ENCODE data around the gene SPRY1.

SPRY1 gene

GRCh38 chr4:123359449-123360315 lies 36.9 kb upstream of the SPRY1 start:
- Histone ChIP-seq H3K27me3 (replicated peaks in 2 of 5; ENCODE audit: control insufficient read depth in 4 of 5, insufficient read depth in 5 of 5, low read length in 4 of 5) (no peaks in the 10 kb centered on the region), H3K9me3 (ENCODE audit: control extremely low read depth in 1 of 5, control insufficient read depth in 4 of 5, insufficient read depth in 2 of 5, low read depth in 1 of 5, low read length in 4 of 5) (no peaks in the 10 kb centered on the region), H3K4me3 (ENCODE audit: control insufficient read depth in 1 of 7, extremely low read depth in 1 of 7, insufficient read depth in 4 of 7, low read depth in 2 of 7, low read length in 6 of 7) (no peak overlapping the region), H3K36me3 (ENCODE audit: control insufficient read depth in 4 of 4, insufficient read depth in 4 of 4, low read length in 3 of 4) (no peaks in the 10 kb centered on the region), H3K27ac (ENCODE audit: insufficient read depth in 1 of 2, low read depth in 1 of 2, low read length in 2 of 2, poor library complexity in 1 of 2, severe bottlenecking in 2 of 2) (no peak overlapping the region), H3K4me1 (ENCODE audit: control extremely low read depth in 1 of 4, control insufficient read depth in 4 of 4, insufficient read depth in 4 of 4, low read length in 3 of 4) (peaks cover 3 to 24% (median 10%) of the 10 kb centered on the region in 4 experiments)
- DNase-seq, result peak in 2 of 3 donors; percentile 72 to 88
- ChIA-PET CTCF (interaction anchor here (0.9 to 4.3 kb wide), 6 partner anchors 9 to 257 kb away, joined by 3 to 20 read pairs (median 5); no protein-coding TSS in a partner anchor), POLR2A (no interaction called here)
- WGBS (ENCODE audit: insufficient coverage), result 60% methylated on average over 4 of the region's 5 CpGs

GRCh38 chr4:123361195-123361861 lies 35.3 kb upstream of the SPRY1 start:
- Histone ChIP-seq H3K36me3 (ENCODE audit: control insufficient read depth in 4 of 4, insufficient read depth in 4 of 4, low read length in 3 of 4) (no peaks in the 10 kb centered on the region), H3K4me3 (ENCODE audit: control insufficient read depth in 1 of 7, extremely low read depth in 1 of 7, insufficient read depth in 4 of 7, low read depth in 2 of 7, low read length in 6 of 7) (no peak overlapping the region), H3K9me3 (ENCODE audit: control extremely low read depth in 1 of 5, control insufficient read depth in 4 of 5, insufficient read depth in 2 of 5, low read depth in 1 of 5, low read length in 4 of 5) (no peaks in the 10 kb centered on the region), H3K4me1 (ENCODE audit: control extremely low read depth in 1 of 4, control insufficient read depth in 4 of 4, insufficient read depth in 4 of 4, low read length in 3 of 4) (peaks cover 3 to 24% (median 10%) of the 10 kb centered on the region in 4 experiments), H3K27me3 (replicated peaks in 2 of 5; ENCODE audit: control insufficient read depth in 4 of 5, insufficient read depth in 5 of 5, low read length in 4 of 5) (no peaks in the 10 kb centered on the region), H3K27ac (ENCODE audit: insufficient read depth in 1 of 2, low read depth in 1 of 2, low read length in 2 of 2, poor library complexity in 1 of 2, severe bottlenecking in 2 of 2) (peak overlapping the region in 1 of 2 experiments; percentile 16)
- no CpG with 5 or more reads among the region's 2 CpGs for WGBS (ENCODE audit: insufficient coverage)
- DNase-seq, result peak; percentile 52 to 78 (median 77)
- CTCF ChIA-PET, result interaction anchor here (1.4 to 4.3 kb wide), 4 partner anchors 11 to 32 kb away, joined by 4 to 20 read pairs (median 8); no protein-coding TSS in a partner anchor
- POLR2A ChIA-PET, result no interaction called here

- ChIA-PET CTCF (interaction anchor here (1.4 to 3.8 kb wide), 2 partner anchors 10 to 27 kb away, joined by 4 to 9 read pairs; no protein-coding TSS in a partner anchor), POLR2A (no interaction called here)
- WGBS (ENCODE audit: insufficient coverage), result no CpG with 5 or more reads among the region's 1 CpG
- Histone ChIP-seq H3K27me3 (replicated peaks in 2 of 5; ENCODE audit: control insufficient read depth in 4 of 5, insufficient read depth in 5 of 5, low read length in 4 of 5) (no peaks in the 10 kb centered on the region), H3K36me3 (ENCODE audit: control insufficient read depth in 4 of 4, insufficient read depth in 4 of 4, low read length in 3 of 4) (no peaks in the 10 kb centered on the region), H3K27ac (ENCODE audit: insufficient read depth in 1 of 2, low read depth in 1 of 2, low read length in 2 of 2, poor library complexity in 1 of 2, severe bottlenecking in 2 of 2) (peak overlapping the region in 1 of 2 experiments; percentile 16), H3K4me1 (ENCODE audit: control extremely low read depth in 1 of 4, control insufficient read depth in 4 of 4, insufficient read depth in 4 of 4, low read length in 3 of 4) (peaks cover 3 to 24% (median 10%) of the 10 kb centered on the region in 4 experiments), H3K4me3 (ENCODE audit: control insufficient read depth in 1 of 7, extremely low read depth in 1 of 7, insufficient read depth in 4 of 7, low read depth in 2 of 7, low read length in 6 of 7) (no peak overlapping the region), H3K9me3 (ENCODE audit: control extremely low read depth in 1 of 5, control insufficient read depth in 4 of 5, insufficient read depth in 2 of 5, low read depth in 1 of 5, low read length in 4 of 5) (no peaks in the 10 kb centered on the region)
- DNase-seq, result no peak
Measured at GRCh38 chr4:123362103-123362502, 34.5 kb upstream of the SPRY1 start.

- DNase-seq, result no peak
- no peaks in the 10 kb centered on the region for H3K9me3 ChIP-seq (ENCODE audit: control extremely low read depth in 1 of 5, control insufficient read depth in 4 of 5, insufficient read depth in 2 of 5, low read depth in 1 of 5, low read length in 4 of 5)
- no peak overlapping the region for H3K4me3 ChIP-seq (ENCODE audit: control insufficient read depth in 1 of 7, extremely low read depth in 1 of 7, insufficient read depth in 4 of 7, low read depth in 2 of 7, low read length in 6 of 7)
- CTCF ChIA-PET, result interaction anchor here (1.1 to 1.2 kb wide), 2 partner anchors 14 to 27 kb away, joined by 3 to 5 read pairs; no protein-coding TSS in a partner anchor
- no CpG with 5 or more reads among the region's 2 CpGs for WGBS (ENCODE audit: insufficient coverage)
- H3K36me3 ChIP-seq (ENCODE audit: control insufficient read depth in 4 of 4, insufficient read depth in 4 of 4, low read length in 3 of 4), result no peaks in the 10 kb centered on the region
- H3K4me1 ChIP-seq (ENCODE audit: control extremely low read depth in 1 of 4, control insufficient read depth in 4 of 4, insufficient read depth in 4 of 4, low read length in 3 of 4), result peaks cover 3 to 24% (median 10%) of the 10 kb centered on the region in 4 experiments
- POLR2A ChIA-PET, result no interaction called here
- no peak overlapping the region for H3K27ac ChIP-seq (ENCODE audit: insufficient read depth in 1 of 2, low read depth in 1 of 2, low read length in 2 of 2, poor library complexity in 1 of 2, severe bottlenecking in 2 of 2)
- H3K27me3 ChIP-seq (replicated peaks in 2 of 5; ENCODE audit: control insufficient read depth in 4 of 5, insufficient read depth in 5 of 5, low read length in 4 of 5), result no peaks in the 10 kb centered on the region
Measured at GRCh38 chr4:123363729-123364128, 32.9 kb upstream of the SPRY1 start.

- WGBS (ENCODE audit: insufficient coverage), result 93% methylated on average over 3 of the region's 3 CpGs
- POLR2A ChIA-PET, result no interaction called here
- CTCF ChIA-PET, result no interaction called here
- no peaks in the 10 kb centered on the region for H3K9me3 ChIP-seq (ENCODE audit: control extremely low read depth in 1 of 5, control insufficient read depth in 4 of 5, insufficient read depth in 2 of 5, low read depth in 1 of 5, low read length in 4 of 5)
- no peak overlapping the region for H3K4me3 ChIP-seq (ENCODE audit: control insufficient read depth in 1 of 7, extremely low read depth in 1 of 7, insufficient read depth in 4 of 7, low read depth in 2 of 7, low read length in 6 of 7)
- H3K4me1 ChIP-seq (ENCODE audit: control extremely low read depth in 1 of 4, control insufficient read depth in 4 of 4, insufficient read depth in 4 of 4, low read length in 3 of 4), result peaks cover 3 to 16% (median 8%) of the 10 kb centered on the region in 4 experiments
- H3K36me3 ChIP-seq (ENCODE audit: control insufficient read depth in 4 of 4, insufficient read depth in 4 of 4, low read length in 3 of 4), result no peaks in the 10 kb centered on the region
- H3K27ac ChIP-seq (ENCODE audit: insufficient read depth in 1 of 2, low read depth in 1 of 2, low read length in 2 of 2, poor library complexity in 1 of 2, severe bottlenecking in 2 of 2), result no peak overlapping the region
- DNase-seq, result no peak
- no peaks in the 10 kb centered on the region for H3K27me3 ChIP-seq (replicated peaks in 2 of 5; ENCODE audit: control insufficient read depth in 4 of 5, insufficient read depth in 5 of 5, low read length in 4 of 5)
Measured at GRCh38 chr4:123364906-123365305, 31.7 kb upstream of the SPRY1 start.

- H3K27me3 ChIP-seq (replicated peaks in 2 of 5; ENCODE audit: control insufficient read depth in 4 of 5, insufficient read depth in 5 of 5, low read length in 4 of 5), result no peaks in the 10 kb centered on the region
- peaks cover 3 to 12% (median 6%) of the 10 kb centered on the region in 4 experiments for H3K4me1 ChIP-seq (ENCODE audit: control extremely low read depth in 1 of 4, control insufficient read depth in 4 of 4, insufficient read depth in 4 of 4, low read length in 3 of 4)
- WGBS (ENCODE audit: insufficient coverage), result no CpG with 5 or more reads among the region's 1 CpG
- no peak overlapping the region for H3K4me3 ChIP-seq (ENCODE audit: control insufficient read depth in 1 of 7, extremely low read depth in 1 of 7, insufficient read depth in 4 of 7, low read depth in 2 of 7, low read length in 6 of 7)
- no peak for DNase-seq
- CTCF ChIA-PET, result no interaction called here
- H3K36me3 ChIP-seq (ENCODE audit: control insufficient read depth in 4 of 4, insufficient read depth in 4 of 4, low read length in 3 of 4), result no peaks in the 10 kb centered on the region
- no peak overlapping the region for H3K27ac ChIP-seq (ENCODE audit: insufficient read depth in 1 of 2, low read depth in 1 of 2, low read length in 2 of 2, poor library complexity in 1 of 2, severe bottlenecking in 2 of 2)
- POLR2A ChIA-PET, result no interaction called here
- no peaks in the 10 kb centered on the region for H3K9me3 ChIP-seq (ENCODE audit: control extremely low read depth in 1 of 5, control insufficient read depth in 4 of 5, insufficient read depth in 2 of 5, low read depth in 1 of 5, low read length in 4 of 5)
Measured at GRCh38 chr4:123365412-123365811, 31.2 kb upstream of the SPRY1 start.
